Activated naive CD8-positive, alpha-beta T cell treated with anti-CD3 and anti-CD28 coated beads for 36 hours (primary cell): ENCODE measurements around the gene APCDD1. TPM values are rescaled to one million over a fixed set of nuclear protein-coding genes. Genes with fewer than 3 reads are reported as not detected.
"Not testable (repeated sequence)": the region's sequence is repeated elsewhere in the genome, so short reads cannot be mapped to it uniquely, and the experiment has no call there.

ENCODE experiments used
- DNase-seq: peaks from one replicate; pipeline ENCODE4 v3.0.0; 2021
- H3K27ac Mint-ChIP-seq: one replicate; pipeline ENCODE4 v1.8.0; 2022; ENCODE audit warnings: mild to moderate bottlenecking, moderate library complexity, mixed read lengths
- H3K27me3 Mint-ChIP-seq: one replicate; pipeline ENCODE4 v1.8.0; 2022; ENCODE audit warnings: mild to moderate bottlenecking, mixed read lengths
- H3K36me3 Mint-ChIP-seq: one replicate; pipeline ENCODE4 v1.8.0; 2021; ENCODE audit warnings: mild to moderate bottlenecking, mixed read lengths
- H3K4me1 Mint-ChIP-seq: one replicate; pipeline ENCODE4 v1.8.0; 2021; ENCODE audit warnings: mixed read lengths
- H3K4me3 Mint-ChIP-seq: one replicate; pipeline ENCODE4 v1.8.0; 2022; ENCODE audit warnings: mild to moderate bottlenecking, moderate library complexity, mixed read lengths
- H3K9me3 Mint-ChIP-seq: one replicate; pipeline ENCODE4 v1.8.0; 2022; ENCODE audit warnings: mixed read lengths
- total RNA-seq, 2 experiments: library from RNA; stranded (reverse); gene quantifications; one replicate each; pipeline ENCODE4 v1.2.3, GENCODE V29; 2021

APCDD1 gene
- total RNA-seq, 2 experiments from 2014 or later, result not detected

GRCh38 chr18:10485475-10485874, 31.0 kb downstream of the APCDD1 start:
- no peak overlapping the region for H3K27ac Mint-ChIP-seq
- H3K27me3 Mint-ChIP-seq, result no peaks in the 10 kb centered on the region
- DNase-seq, result no peak
- no peaks in the 10 kb centered on the region for H3K36me3 Mint-ChIP-seq
- H3K9me3 Mint-ChIP-seq, result no peaks in the 10 kb centered on the region
- no peak overlapping the region for H3K4me3 Mint-ChIP-seq
- H3K4me1 Mint-ChIP-seq, result peaks cover 14% of the 10 kb centered on the region

GRCh38 chr18:10486362-10486761, 31.9 kb downstream of the APCDD1 start:
- Mint-ChIP-seq H3K9me3 (no peaks in the 10 kb centered on the region), H3K4me1 (peaks cover 20% of the 10 kb centered on the region), H3K27ac (no peak overlapping the region), H3K27me3 (no peaks in the 10 kb centered on the region), H3K36me3 (no peaks in the 10 kb centered on the region), H3K4me3 (no peak overlapping the region)
- DNase-seq, result no peak

- no peak for DNase-seq
- H3K9me3 Mint-ChIP-seq, result no peaks in the 10 kb centered on the region
- H3K4me1 Mint-ChIP-seq, result peaks cover 20% of the 10 kb centered on the region
- H3K4me3 Mint-ChIP-seq, result no peak overlapping the region
- no peak overlapping the region for H3K27ac Mint-ChIP-seq
- H3K27me3 Mint-ChIP-seq, result no peaks in the 10 kb centered on the region
- no peaks in the 10 kb centered on the region for H3K36me3 Mint-ChIP-seq
Observed at GRCh38 chr18:10487154-10487553, 32.7 kb downstream of the APCDD1 start.

- Mint-ChIP-seq H3K9me3 (no peaks in the 10 kb centered on the region), H3K4me1 (peaks cover 17% of the 10 kb centered on the region), H3K4me3 (no peak overlapping the region), H3K27me3 (no peaks in the 10 kb centered on the region), H3K27ac (no peak overlapping the region), H3K36me3 (no peaks in the 10 kb centered on the region)
- no peak for DNase-seq
Observed at GRCh38 chr18:10488017-10488416, 33.6 kb downstream of the APCDD1 start.

GRCh38 chr18:10490401-10491165, 36.1 kb downstream of the APCDD1 start:
- no peaks in the 10 kb centered on the region for H3K27me3 Mint-ChIP-seq
- DNase-seq, result peak; percentile 72
- no peaks in the 10 kb centered on the region for H3K9me3 Mint-ChIP-seq
- peaks cover 10% of the 10 kb centered on the region for H3K4me1 Mint-ChIP-seq
- H3K4me3 Mint-ChIP-seq, result no peak overlapping the region
- H3K27ac Mint-ChIP-seq, result no peak overlapping the region
- H3K36me3 Mint-ChIP-seq, result no peaks in the 10 kb centered on the region

GRCh38 chr18:10495936-10496335, 41.5 kb downstream of the APCDD1 start:
- no peak overlapping the region for H3K27ac Mint-ChIP-seq
- H3K9me3 Mint-ChIP-seq, result peaks cover 5% of the 10 kb centered on the region
- peaks cover 2% of the 10 kb centered on the region for H3K36me3 Mint-ChIP-seq
- peaks cover 10% of the 10 kb centered on the region for H3K27me3 Mint-ChIP-seq
- DNase-seq, result no peak
- no peak overlapping the region for H3K4me3 Mint-ChIP-seq
- H3K4me1 Mint-ChIP-seq, result peaks cover 11% of the 10 kb centered on the region

- Mint-ChIP-seq H3K27me3 (peaks cover 12% of the 10 kb centered on the region), H3K9me3 (peaks cover 5% of the 10 kb centered on the region), H3K4me3 (no peak overlapping the region), H3K27ac (no peak overlapping the region), H3K36me3 (peaks cover 2% of the 10 kb centered on the region), H3K4me1 (peaks cover 10% of the 10 kb centered on the region)
- no peak for DNase-seq
Observed at GRCh38 chr18:10497206-10497749, 42.8 kb downstream of the APCDD1 start.

GRCh38 chr18:10499230-10499629, 44.8 kb downstream of the APCDD1 start:
- Mint-ChIP-seq H3K36me3 (peaks cover 2% of the 10 kb centered on the region), H3K27me3 (peaks cover 18% of the 10 kb centered on the region), H3K27ac (no peak overlapping the region), H3K9me3 (peaks cover 5% of the 10 kb centered on the region), H3K4me1 (peaks cover 10% of the 10 kb centered on the region), H3K4me3 (no peak overlapping the region)
- DNase-seq, result peak; percentile 18

- no peak overlapping the region for H3K4me3 Mint-ChIP-seq
Observed at GRCh38 chr18:10500038-10500437, 45.6 kb downstream of the APCDD1 start.

GRCh38 chr18:10504723-10505122, 50.3 kb downstream of the APCDD1 start:
- Mint-ChIP-seq H3K27ac (no peak overlapping the region), H3K27me3 (peaks cover 25% of the 10 kb centered on the region), H3K36me3 (peaks cover 4% of the 10 kb centered on the region), H3K4me3 (no peak overlapping the region), H3K9me3 (peaks cover 14% of the 10 kb centered on the region), H3K4me1 (peaks cover 2% of the 10 kb centered on the region)
- DNase-seq, result no peak

More at GRCh38 chr18:10500038-10500437, 45.6 kb downstream of the APCDD1 start:
- peaks cover 23% of the 10 kb centered on the region for H3K27me3 Mint-ChIP-seq
- H3K4me1 Mint-ChIP-seq, result peaks cover 10% of the 10 kb centered on the region
- H3K9me3 Mint-ChIP-seq, result peaks cover 9% of the 10 kb centered on the region
- DNase-seq, result no peak
- H3K27ac Mint-ChIP-seq, result no peak overlapping the region
- peaks cover 4% of the 10 kb centered on the region for H3K36me3 Mint-ChIP-seq

- H3K9me3 Mint-ChIP-seq, H3K4me3 Mint-ChIP-seq, H3K4me1 Mint-ChIP-seq, H3K36me3 Mint-ChIP-seq, DNase-seq, H3K27ac Mint-ChIP-seq: not testable (repeated sequence)
- H3K27me3 Mint-ChIP-seq, result peaks cover 19% of the 10 kb centered on the region
Observed at GRCh38 chr18:10505892-10506291, 51.5 kb downstream of the APCDD1 start.

- H3K4me1 Mint-ChIP-seq, result no peaks in the 10 kb centered on the region
- H3K4me3 Mint-ChIP-seq, result no peak overlapping the region
- H3K9me3 Mint-ChIP-seq, result peaks cover 9% of the 10 kb centered on the region
- DNase-seq, result no peak
- H3K27me3 Mint-ChIP-seq, result peaks cover 24% of the 10 kb centered on the region
- H3K27ac Mint-ChIP-seq, result no peak overlapping the region
- H3K36me3 Mint-ChIP-seq, result peaks cover 2% of the 10 kb centered on the region
Observed at GRCh38 chr18:10508591-10508990, 54.2 kb downstream of the APCDD1 start.

GRCh38 chr18:10511236-10511635, 56.8 kb downstream of the APCDD1 start:
- H3K4me3 Mint-ChIP-seq, result no peak overlapping the region
- no peak overlapping the region for H3K27ac Mint-ChIP-seq
- no peak for DNase-seq
- H3K9me3 Mint-ChIP-seq, result peaks cover 6% of the 10 kb centered on the region
- no peaks in the 10 kb centered on the region for H3K4me1 Mint-ChIP-seq
- H3K36me3 Mint-ChIP-seq, result no peaks in the 10 kb centered on the region
- peaks cover 27% of the 10 kb centered on the region for H3K27me3 Mint-ChIP-seq

- Mint-ChIP-seq H3K27ac (no peak overlapping the region), H3K4me3 (no peak overlapping the region), H3K36me3 (no peaks in the 10 kb centered on the region), H3K9me3 (no peaks in the 10 kb centered on the region), H3K4me1 (no peaks in the 10 kb centered on the region), H3K27me3 (peaks cover 43% of the 10 kb centered on the region)
- no peak for DNase-seq
Observed at GRCh38 chr18:10514082-10514481, 59.6 kb downstream of the APCDD1 start.

GRCh38 chr18:10514601-10515000, 60.2 kb downstream of the APCDD1 start:
- Mint-ChIP-seq H3K27me3 (peaks cover 47% of the 10 kb centered on the region), H3K4me3 (no peak overlapping the region), H3K9me3 (no peaks in the 10 kb centered on the region), H3K4me1 (peaks cover under 1% of the 10 kb centered on the region), H3K36me3 (no peaks in the 10 kb centered on the region), H3K27ac (no peak overlapping the region)
- no peak for DNase-seq

GRCh38 chr18:10515456-10515855, 61.0 kb downstream of the APCDD1 start:
- Mint-ChIP-seq H3K27ac (no peak overlapping the region), H3K4me1 (peaks cover 6% of the 10 kb centered on the region), H3K4me3 (no peak overlapping the region), H3K27me3 (peaks cover 47% of the 10 kb centered on the region), H3K36me3 (no peaks in the 10 kb centered on the region), H3K9me3 (no peaks in the 10 kb centered on the region)
- no peak for DNase-seq
